CD4-positive, CD25-positive, alpha-beta regulatory T cell (primary cell): ENCODE measurements around the gene RAB43. TPM values are rescaled to one million over a fixed set of nuclear protein-coding genes. Genes with fewer than 3 reads are reported as not detected.

ENCODE experiments used
- ATAC-seq, 2 donors: fragments of 150-1000 bp; cut with Tn5 transposase; one replicate each; pipeline ENCODE4 v1.10.0; 2021; ENCODE audit warnings: low read depth in 2 of 2, moderate number of reproducible peaks in 2 of 2, moderate library complexity in 1 of 2
- DNase-seq, 3 donors: peaks; one replicate each; pipeline versions ENCODE4 v3.0.0 to v3.0.0-alpha.2; 2012 to 2022; ENCODE audit warnings: mixed read lengths in 1 of 3
- H3K27ac ChIP-seq: one replicate; pipeline ENCODE4 v1.7.0; 2013; ENCODE audit warnings: mild to moderate bottlenecking, low read length; ENCODE audit not compliant: insufficient read depth, poor library complexity, severe bottlenecking
- H3K27me3 ChIP-seq: one replicate; pipeline ENCODE4 v1.7.0; 2013; ENCODE audit warnings: low read length; ENCODE audit not compliant: control insufficient read depth, insufficient read depth
- H3K36me3 ChIP-seq: one replicate; pipeline ENCODE4 v1.7.0; 2013; ENCODE audit warnings: mild to moderate bottlenecking, low read length, moderate library complexity; ENCODE audit not compliant: control insufficient read depth, insufficient read depth
- H3K4me1 ChIP-seq: 2 replicates; pipeline ENCODE4 v1.7.0; 2013; ENCODE audit warnings: mild to moderate bottlenecking, low read length; ENCODE audit not compliant: insufficient read depth, control insufficient read depth, poor library complexity, severe bottlenecking
- H3K4me3 ChIP-seq: one replicate; pipeline ENCODE4 v1.7.0; 2013; ENCODE audit warnings: low read depth, mild to moderate bottlenecking, low read length, moderate library complexity
- H3K9me3 ChIP-seq, 2 experiments: 1 replicate in 1 of 2; 2 replicates in 1 of 2; pipeline ENCODE4 v1.7.0; 2013; ENCODE audit warnings: low read length in 2 of 2, mild to moderate bottlenecking in 1 of 2, moderate library complexity in 1 of 2; ENCODE audit not compliant: control insufficient read depth in 2 of 2
- H3K27ac Mint-ChIP-seq, 3 donors: one replicate each; pipeline ENCODE4 v1.8.0; 2020 to 2022; ENCODE audit warnings: mild to moderate bottlenecking in 3 of 3, mixed read lengths in 3 of 3, moderate library complexity in 2 of 3
- H3K27me3 Mint-ChIP-seq: one replicate; pipeline ENCODE4 v1.8.0; 2022; ENCODE audit warnings: mild to moderate bottlenecking, mixed read lengths
- H3K36me3 Mint-ChIP-seq: one replicate; pipeline ENCODE4 v1.8.0; 2020; ENCODE audit warnings: mixed read lengths
- H3K4me1 Mint-ChIP-seq, 4 donors: one replicate each; pipeline ENCODE4 v1.8.0; 2020 to 2022; ENCODE audit warnings: mixed read lengths in 4 of 4, mild to moderate bottlenecking in 1 of 4
- H3K4me3 Mint-ChIP-seq, 4 donors: one replicate each; pipeline ENCODE4 v1.8.0; 2020 to 2022; ENCODE audit warnings: mild to moderate bottlenecking in 4 of 4, mixed read lengths in 4 of 4, moderate library complexity in 3 of 4
- H3K9me3 Mint-ChIP-seq, 7 donors: one replicate each; pipeline ENCODE4 v1.8.0; 2020 to 2022; ENCODE audit warnings: mixed read lengths in 7 of 7, mild to moderate bottlenecking in 3 of 7, moderate library complexity in 2 of 7
- polyA plus RNA-seq, 4 donors: library from polyadenylated mRNA; unstranded; fragments of 300-500 nt; fragmentation: Illumina TruSeq; gene quantifications; one replicate each; pipeline ENCODE4 v1.2.3, GENCODE V29; 2021
- total RNA-seq: library from RNA; stranded (reverse); gene quantifications from one replicate; pipeline ENCODE4 v1.2.3, GENCODE V29; 2022

The RAB43 gene
- total and polyA plus RNA-seq, 5 donors from 2014 or later = 14.5 to 57.2 (median 21.8) TPM

DNA sequence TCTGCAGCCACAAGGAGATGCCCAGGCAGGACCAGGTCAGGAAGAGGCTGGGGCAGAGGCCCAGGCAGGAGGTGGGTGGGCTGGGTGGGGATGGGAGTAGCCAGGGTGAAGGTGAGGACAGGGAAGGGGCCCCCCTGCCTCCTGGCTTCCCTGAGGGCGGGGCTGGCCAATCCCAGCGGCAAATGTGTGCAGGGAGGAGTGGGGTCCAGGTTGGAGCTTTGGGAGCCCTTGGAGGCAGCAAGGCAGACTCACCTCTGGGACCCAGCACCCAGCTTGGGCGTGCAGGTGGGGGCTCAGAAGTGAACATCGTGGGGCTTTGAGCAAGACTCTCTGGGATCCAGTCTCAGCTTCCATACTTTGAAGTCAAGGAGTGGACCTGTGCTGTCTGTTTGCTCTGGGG, 35.8 kb downstream of the RAB43 start:
- Histone ChIP-seq H3K4me1 (no peaks in the 10 kb centered on the region), H3K4me3 (no peak overlapping the region), H3K9me3 (no peaks in the 10 kb centered on the region), H3K36me3 (no peaks in the 10 kb centered on the region), H3K27ac (no peak overlapping the region), H3K27me3 (no peaks in the 10 kb centered on the region)
- Mint-ChIP-seq H3K4me3 (peak overlapping the region in 1 of 4 donors; percentile 38), H3K9me3 (no peaks in the 10 kb centered on the region), H3K27ac (peak overlapping the region; percentile 87 to 95 (median 89)), H3K4me1 (peaks cover 0 to 15% (median 8%) of the 10 kb centered on the region in 4 donors), H3K27me3 (no peaks in the 10 kb centered on the region), H3K36me3 (no peaks in the 10 kb centered on the region)
- DNase-seq (no peak), ATAC-seq (no peak)

DNA sequence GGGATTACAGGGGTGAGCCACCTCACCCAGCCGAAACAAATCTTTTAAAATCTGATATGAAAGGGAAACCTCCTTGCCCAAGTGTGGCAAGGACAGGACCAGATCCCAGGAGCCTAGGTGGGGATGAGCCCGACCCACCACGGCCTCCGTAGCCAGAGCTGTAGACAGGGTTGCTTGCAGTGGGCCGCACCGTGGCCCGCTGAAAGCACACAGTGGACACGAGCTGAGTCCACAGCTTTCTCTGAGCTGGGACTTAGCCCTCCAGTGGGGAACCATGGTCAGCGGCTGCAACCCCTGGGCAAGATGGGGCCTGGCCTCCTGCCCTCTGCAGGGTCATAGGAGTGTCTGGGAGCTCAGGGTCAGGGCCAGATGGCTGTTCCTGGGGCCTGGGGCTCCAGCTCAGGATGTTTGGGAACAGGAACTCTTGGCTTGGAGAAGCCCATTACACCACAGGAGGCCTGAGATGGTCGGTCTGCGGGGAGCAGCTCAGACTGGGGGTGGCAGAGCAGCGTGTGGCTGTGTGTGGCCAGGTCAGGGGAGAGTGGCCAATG, 36.4 kb downstream of the RAB43 start:
- Mint-ChIP-seq H3K27me3 (no peaks in the 10 kb centered on the region), H3K9me3 (no peaks in the 10 kb centered on the region), H3K4me3 (peak overlapping the region in 1 of 4 donors; percentile 38), H3K36me3 (no peaks in the 10 kb centered on the region), H3K27ac (peak overlapping the region; percentile 87 to 95 (median 89)), H3K4me1 (peaks cover 0 to 15% (median 8%) of the 10 kb centered on the region in 4 donors)
- ATAC-seq (no peak), DNase-seq (no peak)
- H3K9me3 ChIP-seq = no peaks in the 10 kb centered on the region
- no peak overlapping the region for H3K4me3 ChIP-seq
- no peaks in the 10 kb centered on the region for H3K27me3 ChIP-seq
- no peaks in the 10 kb centered on the region for H3K4me1 ChIP-seq
- H3K27ac ChIP-seq = no peak overlapping the region
- H3K36me3 ChIP-seq = no peaks in the 10 kb centered on the region

DNA sequence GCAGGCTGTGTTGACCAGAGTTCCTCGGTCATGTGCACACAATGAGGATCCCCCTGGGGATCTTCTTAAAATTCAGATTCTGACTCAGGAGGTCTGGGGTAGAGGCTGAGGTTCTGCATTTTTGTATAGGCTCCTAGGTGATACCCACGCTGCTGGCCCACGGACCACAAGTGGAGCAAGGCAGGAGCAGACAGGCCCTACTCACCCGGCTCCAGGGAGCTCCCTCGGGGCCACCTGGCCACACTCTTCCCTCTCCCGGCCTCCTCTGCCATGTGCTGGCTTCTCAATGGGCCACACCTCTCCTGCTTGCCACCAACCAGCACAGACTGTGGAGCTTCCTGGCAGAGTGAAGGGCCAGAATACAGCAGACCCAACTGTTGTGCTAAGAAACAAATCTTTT, 37.1 kb downstream of the RAB43 start:
- no peaks in the 10 kb centered on the region for H3K4me1 ChIP-seq
- H3K27ac ChIP-seq = no peak overlapping the region
- H3K27ac Mint-ChIP-seq = peak overlapping the region in 1 of 3 donors; percentile 15
- H3K36me3 ChIP-seq = no peaks in the 10 kb centered on the region
- no peaks in the 10 kb centered on the region for H3K9me3 ChIP-seq
- no peak overlapping the region for H3K4me3 Mint-ChIP-seq
- H3K4me3 ChIP-seq = no peak overlapping the region
- no peaks in the 10 kb centered on the region for H3K27me3 Mint-ChIP-seq
- H3K4me1 Mint-ChIP-seq = peaks cover 0 to 15% (median 8%) of the 10 kb centered on the region in 4 donors
- H3K9me3 Mint-ChIP-seq = no peaks in the 10 kb centered on the region
- DNase-seq (no peak), ATAC-seq (no peak)
- H3K36me3 Mint-ChIP-seq = no peaks in the 10 kb centered on the region
- no peaks in the 10 kb centered on the region for H3K27me3 ChIP-seq

DNA sequence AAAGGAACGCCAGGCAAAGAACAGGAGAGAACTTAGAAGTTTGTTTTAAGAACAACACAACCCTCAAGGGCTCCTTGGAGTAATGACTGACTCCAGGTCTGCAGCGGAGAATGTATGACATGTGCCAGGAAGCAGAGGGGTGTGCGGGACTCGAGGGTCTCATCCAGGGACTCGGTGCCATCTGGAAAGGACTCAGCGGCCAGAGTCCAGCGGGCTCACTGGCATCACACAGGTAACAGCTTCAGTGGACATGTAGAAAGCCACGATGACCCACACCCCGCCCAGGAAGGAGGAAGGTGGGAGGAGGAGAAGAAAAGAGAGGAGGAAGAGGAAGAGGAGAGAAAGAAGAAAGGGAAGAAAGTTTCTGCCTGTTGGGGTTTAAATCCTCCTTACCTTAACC, 39.6 kb downstream of the RAB43 start:
- no peak for ATAC-seq
- H3K9me3 Mint-ChIP-seq = no peaks in the 10 kb centered on the region

DNA sequence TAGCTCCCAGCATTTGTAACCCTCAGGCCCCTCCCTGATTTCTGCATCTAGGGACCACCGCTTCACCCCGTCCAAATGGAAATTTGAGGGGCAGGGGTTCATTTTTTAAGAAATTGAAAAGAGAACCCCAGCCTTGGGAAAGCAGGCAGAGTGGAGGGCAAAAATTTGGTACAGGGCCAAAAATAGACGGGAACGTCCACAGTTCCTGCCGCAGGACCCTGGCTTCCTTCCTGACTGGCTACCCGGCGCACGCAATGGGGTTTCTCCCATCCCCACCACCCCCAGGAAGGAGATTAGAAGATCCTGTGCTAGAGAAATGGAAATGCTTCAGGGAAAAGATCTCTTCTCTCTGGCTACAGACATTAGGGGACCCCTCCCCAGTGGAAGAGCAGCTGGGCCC, 40.1 kb downstream of the RAB43 start:
- Mint-ChIP-seq H3K9me3 (no peaks in the 10 kb centered on the region), H3K27ac (no peak overlapping the region), H3K36me3 (no peaks in the 10 kb centered on the region), H3K4me3 (no peak overlapping the region), H3K4me1 (peaks cover 0 to 10% (median 6%) of the 10 kb centered on the region in 4 donors), H3K27me3 (no peaks in the 10 kb centered on the region)
- no peaks in the 10 kb centered on the region for H3K36me3 ChIP-seq
- H3K27me3 ChIP-seq = no peaks in the 10 kb centered on the region
- no peaks in the 10 kb centered on the region for H3K9me3 ChIP-seq
- no peak overlapping the region for H3K27ac ChIP-seq
- DNase-seq (no peak), ATAC-seq (no peak)
- no peak overlapping the region for H3K4me3 ChIP-seq
- no peaks in the 10 kb centered on the region for H3K4me1 ChIP-seq

More for the DNA sequence above, 39.6 kb downstream of the RAB43 start:
- no peak overlapping the region for H3K4me3 ChIP-seq
- no peak overlapping the region for H3K27ac ChIP-seq
- Mint-ChIP-seq H3K27ac (no peak overlapping the region), H3K4me1 (peaks cover 0 to 15% (median 8%) of the 10 kb centered on the region in 4 donors), H3K27me3 (no peaks in the 10 kb centered on the region), H3K4me3 (no peak overlapping the region), H3K36me3 (no peaks in the 10 kb centered on the region)
- no peak for DNase-seq
- no peaks in the 10 kb centered on the region for H3K27me3 ChIP-seq
- no peaks in the 10 kb centered on the region for H3K9me3 ChIP-seq
- no peaks in the 10 kb centered on the region for H3K36me3 ChIP-seq
- H3K4me1 ChIP-seq = no peaks in the 10 kb centered on the region

DNA sequence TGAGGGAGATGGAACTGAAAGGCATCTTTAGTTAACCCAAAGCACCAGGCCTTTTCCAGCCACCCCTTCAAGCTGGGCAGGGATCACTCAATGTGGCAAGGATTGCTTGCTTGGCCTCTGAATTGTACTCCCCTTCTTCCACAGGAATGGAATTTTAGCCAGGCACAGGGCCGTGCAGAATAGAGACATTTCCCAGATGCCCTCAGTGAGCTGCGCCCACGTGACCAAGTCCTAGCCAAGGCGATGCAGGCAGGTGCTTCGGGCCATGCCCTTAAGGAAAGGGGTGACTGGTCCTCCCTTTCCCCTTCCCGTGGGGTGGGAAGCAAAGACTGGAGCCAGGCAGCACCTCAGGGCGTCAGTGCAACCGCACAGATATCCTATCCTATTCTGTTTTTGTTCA, 43.1 kb downstream of the RAB43 start:
- no peak overlapping the region for H3K27ac Mint-ChIP-seq
- H3K36me3 Mint-ChIP-seq = no peaks in the 10 kb centered on the region
- Histone ChIP-seq H3K27ac (no peak overlapping the region), H3K27me3 (no peaks in the 10 kb centered on the region), H3K4me1 (no peaks in the 10 kb centered on the region), H3K4me3 (no peak overlapping the region), H3K36me3 (no peaks in the 10 kb centered on the region), H3K9me3 (no peaks in the 10 kb centered on the region)
- H3K9me3 Mint-ChIP-seq = no peaks in the 10 kb centered on the region
- no peaks in the 10 kb centered on the region for H3K27me3 Mint-ChIP-seq
- H3K4me1 Mint-ChIP-seq = peaks cover 0 to 5% (median 4%) of the 10 kb centered on the region in 4 donors
- no peak overlapping the region for H3K4me3 Mint-ChIP-seq
- ATAC-seq (no peak), DNase-seq (no peak)

DNA sequence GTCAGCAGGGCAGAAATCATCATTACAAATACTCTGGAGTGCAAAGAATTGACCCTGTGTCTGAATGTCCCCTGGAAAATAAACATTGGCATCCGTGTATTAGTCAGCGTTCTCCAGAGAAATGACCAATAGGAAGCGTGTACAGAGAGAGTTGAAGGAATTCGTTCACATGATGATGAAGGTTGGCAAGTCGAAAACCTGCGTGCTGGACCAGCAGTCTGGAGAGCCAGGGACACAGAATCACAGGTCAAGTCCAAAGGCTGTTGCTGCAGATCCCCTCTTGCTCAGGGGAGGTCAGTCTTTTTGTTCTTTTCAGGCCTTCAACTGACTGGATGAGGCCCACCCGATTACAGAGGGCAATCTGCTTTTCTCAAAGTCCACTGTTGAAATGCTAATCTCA, 44.4 kb downstream of the RAB43 start:
- H3K27ac Mint-ChIP-seq = no peak overlapping the region
- no peaks in the 10 kb centered on the region for H3K9me3 Mint-ChIP-seq
- Histone ChIP-seq H3K27me3 (no peaks in the 10 kb centered on the region), H3K9me3 (no peaks in the 10 kb centered on the region), H3K4me1 (no peaks in the 10 kb centered on the region), H3K36me3 (no peaks in the 10 kb centered on the region), H3K27ac (no peak overlapping the region), H3K4me3 (no peak overlapping the region)
- DNase-seq = no peak
- H3K4me3 Mint-ChIP-seq = no peak overlapping the region
- peaks cover 0 to 5% (median 2%) of the 10 kb centered on the region in 4 donors for H3K4me1 Mint-ChIP-seq
- H3K27me3 Mint-ChIP-seq = no peaks in the 10 kb centered on the region
- no peak for ATAC-seq
- H3K36me3 Mint-ChIP-seq = no peaks in the 10 kb centered on the region

DNA sequence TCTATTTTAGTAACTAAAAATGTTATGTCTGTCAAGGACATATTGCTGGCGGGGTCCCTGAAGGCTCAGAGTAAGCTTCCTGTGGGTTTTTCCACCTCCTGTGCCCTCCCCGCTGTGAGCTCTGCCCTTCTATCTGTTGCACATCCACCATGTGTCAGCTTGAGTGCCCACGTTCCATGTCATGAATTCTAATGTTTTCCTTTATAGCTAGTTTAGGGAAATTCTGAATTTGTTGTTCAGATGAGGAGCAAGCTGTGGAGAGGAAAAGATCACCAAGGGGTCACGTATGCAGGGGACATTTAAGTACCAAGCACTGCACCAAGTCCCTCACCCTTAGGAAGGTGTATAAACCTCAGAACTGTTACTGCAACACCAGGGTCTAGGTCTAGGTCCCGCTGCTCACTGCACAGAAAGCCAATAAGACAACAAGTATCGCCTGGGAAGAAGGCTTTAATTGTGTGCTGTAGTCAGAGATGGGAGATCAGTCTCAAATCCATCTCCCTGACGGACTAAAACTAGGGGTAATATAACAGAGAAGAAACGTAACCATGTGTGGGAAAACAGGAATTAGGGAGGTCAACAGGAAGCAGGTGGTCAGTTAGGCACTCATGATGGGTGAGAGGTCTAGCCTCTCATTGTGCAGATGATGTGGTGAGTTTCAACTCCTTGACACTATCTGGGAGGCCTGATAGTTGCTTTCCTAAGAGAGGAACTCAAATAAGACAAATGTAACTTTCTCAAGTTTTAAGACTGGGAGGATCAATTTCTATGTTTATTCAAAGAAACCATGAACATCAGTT, 51.3 kb downstream of the RAB43 start:
- H3K27ac ChIP-seq = no peak overlapping the region
- Mint-ChIP-seq H3K27ac (no peak overlapping the region), H3K27me3 (peaks cover 14% of the 10 kb centered on the region), H3K36me3 (peaks cover 4% of the 10 kb centered on the region), H3K9me3 (no peaks in the 10 kb centered on the region), H3K4me3 (no peak overlapping the region), H3K4me1 (peaks cover 0 to 8% (median under 1%) of the 10 kb centered on the region in 4 donors)
- peaks cover 9% of the 10 kb centered on the region for H3K4me1 ChIP-seq
- no peaks in the 10 kb centered on the region for H3K27me3 ChIP-seq
- no peak for ATAC-seq
- H3K4me3 ChIP-seq = no peak overlapping the region
- H3K36me3 ChIP-seq = no peaks in the 10 kb centered on the region
- H3K9me3 ChIP-seq = no peaks in the 10 kb centered on the region
- DNase-seq = no peak
